K562 treated with DMSO at 1 percent for 24 hours (cell line): Measurements from ENCODE around the gene HERPUD2. TPM values are rescaled to one million over a fixed set of nuclear protein-coding genes. Genes with fewer than 3 reads are reported as not detected.

Experiments used
- total RNA-seq: library from RNA; unstranded; fragments of 300-600 nt; gene quantifications from 2 replicates; pipeline ENCODE4 v1.2.3, GENCODE V29; 2022; ENCODE audit warnings: low read depth; ENCODE audit not compliant: insufficient read depth

Gene HERPUD2, protein sequence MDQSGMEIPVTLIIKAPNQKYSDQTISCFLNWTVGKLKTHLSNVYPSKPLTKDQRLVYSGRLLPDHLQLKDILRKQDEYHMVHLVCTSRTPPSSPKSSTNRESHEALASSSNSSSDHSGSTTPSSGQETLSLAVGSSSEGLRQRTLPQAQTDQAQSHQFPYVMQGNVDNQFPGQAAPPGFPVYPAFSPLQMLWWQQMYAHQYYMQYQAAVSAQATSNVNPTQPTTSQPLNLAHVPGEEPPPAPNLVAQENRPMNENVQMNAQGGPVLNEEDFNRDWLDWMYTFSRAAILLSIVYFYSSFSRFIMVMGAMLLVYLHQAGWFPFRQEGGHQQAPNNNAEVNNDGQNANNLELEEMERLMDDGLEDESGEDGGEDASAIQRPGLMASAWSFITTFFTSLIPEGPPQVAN
- total RNA-seq = 12.7 and 15.1 TPM in 2 replicates

DNA sequence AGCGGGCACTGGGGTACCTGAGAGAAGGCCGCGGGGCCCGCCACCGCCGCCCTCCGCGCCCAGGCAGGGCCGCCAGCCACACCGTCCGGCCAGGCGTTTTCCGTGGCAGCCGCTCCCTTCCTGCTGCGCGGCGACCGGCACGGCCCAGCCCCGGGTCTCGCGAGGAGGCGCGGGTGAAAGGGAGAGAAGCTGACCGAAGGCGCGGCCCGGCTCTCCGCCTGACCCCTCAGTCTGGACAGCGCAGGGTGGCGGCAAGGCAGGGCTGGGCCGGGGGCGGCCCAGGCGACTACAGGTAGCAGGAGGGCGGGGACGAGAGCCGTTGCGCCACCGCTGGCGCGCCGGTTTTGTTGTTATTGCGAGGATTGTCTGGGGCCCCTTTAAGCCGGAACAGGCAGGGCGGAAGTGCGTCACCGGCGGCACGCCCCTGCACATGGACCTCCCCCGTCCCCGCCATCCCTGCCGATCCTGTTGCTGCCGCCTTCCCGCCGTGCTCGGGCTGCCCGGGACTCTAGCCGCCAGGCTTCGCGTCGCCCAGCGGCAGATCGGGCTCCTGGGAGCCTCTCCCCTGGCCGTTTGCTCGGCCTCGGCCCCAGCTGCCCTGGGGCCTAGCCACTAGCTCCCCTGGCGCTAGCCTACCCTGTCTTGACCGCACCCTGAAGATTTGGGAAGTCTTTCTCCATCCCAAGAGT lies at the start of gene HERPUD2:
Gene HERPUD2, minus strand, starts transcription at position 352 of the 689 bp plus-strand sequence. CDS start 805 bp downstream, outside the sequence.

Other genes starting within 250 kb of the HERPUD2 start
- gene SEPTIN7, start 105.9 kb upstream of the HERPUD2 start, total RNA-seq = 75.5 and 94.3 TPM in 2 replicates